Measurements from ENCODE around the gene AGAP5.

DNA sequence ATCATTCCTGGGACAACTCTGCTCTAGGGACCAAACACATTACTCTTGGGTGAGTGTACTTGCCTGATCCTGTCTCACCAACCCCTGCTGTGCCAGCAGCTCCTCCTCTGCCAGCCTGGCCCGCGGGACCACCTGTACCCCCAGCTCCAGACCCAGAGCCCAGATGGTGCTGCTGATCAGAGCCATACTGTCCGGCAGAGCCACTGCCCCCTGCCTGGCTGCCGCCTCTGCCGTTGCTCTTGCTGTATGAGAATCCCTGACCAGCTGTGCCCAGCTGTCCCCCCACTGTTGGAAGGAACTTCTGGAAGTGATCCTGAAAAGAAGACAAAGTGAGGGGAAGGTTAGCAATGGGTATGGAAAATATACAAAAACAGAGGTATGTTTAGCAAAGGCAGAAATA is 63.5 kb downstream of the AGAP5 start:
- no peak for TF ChIP-seq CTCF (IDR thresholded peaks at IDR 0.05)
- TF ChIP-seq, protein P1, sequence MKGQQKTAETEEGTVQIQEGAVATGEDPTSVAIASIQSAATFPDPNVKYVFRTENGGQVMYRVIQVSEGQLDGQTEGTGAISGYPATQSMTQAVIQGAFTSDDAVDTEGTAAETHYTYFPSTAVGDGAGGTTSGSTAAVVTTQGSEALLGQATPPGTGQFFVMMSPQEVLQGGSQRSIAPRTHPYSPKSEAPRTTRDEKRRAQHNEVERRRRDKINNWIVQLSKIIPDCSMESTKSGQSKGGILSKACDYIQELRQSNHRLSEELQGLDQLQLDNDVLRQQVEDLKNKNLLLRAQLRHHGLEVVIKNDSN (IDR thresholded peaks at IDR 0.05; ENCODE audit: borderline replicate concordance, low read depth), result no peak
- TF ChIP-seq EZH2phosphoT487 (IDR thresholded peaks at IDR 0.05; ENCODE audit: borderline replicate concordance, low read depth), result no peak
- no peak for TF ChIP-seq MAX (IDR thresholded peaks at IDR 0.05; ENCODE audit: low read depth)
- no peak for TF ChIP-seq EP300 (IDR thresholded peaks at IDR 0.05; ENCODE audit: borderline replicate concordance in 1 of 2, low read depth in 1 of 2, low read length in 1 of 2)
- no peak for TF ChIP-seq YY1 (IDR thresholded peaks at IDR 0.05; ENCODE audit: low read depth)
- no peak for TF ChIP-seq FOXM1 (IDR thresholded peaks at IDR 0.05; ENCODE audit: low read depth)
- TF ChIP-seq RAD21 (IDR thresholded peaks at IDR 0.05; ENCODE audit: low read length), result no peak
- TF ChIP-seq MXI1 (IDR thresholded peaks at IDR 0.05; ENCODE audit: low read depth, low read length), result no peak
- TF ChIP-seq, protein P2, sequence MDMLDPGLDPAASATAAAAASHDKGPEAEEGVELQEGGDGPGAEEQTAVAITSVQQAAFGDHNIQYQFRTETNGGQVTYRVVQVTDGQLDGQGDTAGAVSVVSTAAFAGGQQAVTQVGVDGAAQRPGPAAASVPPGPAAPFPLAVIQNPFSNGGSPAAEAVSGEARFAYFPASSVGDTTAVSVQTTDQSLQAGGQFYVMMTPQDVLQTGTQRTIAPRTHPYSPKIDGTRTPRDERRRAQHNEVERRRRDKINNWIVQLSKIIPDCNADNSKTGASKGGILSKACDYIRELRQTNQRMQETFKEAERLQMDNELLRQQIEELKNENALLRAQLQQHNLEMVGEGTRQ (IDR thresholded peaks at IDR 0.05; ENCODE audit: borderline replicate concordance, low read depth, low read length), result no peak
